Measurements from ENCODE around the gene SEPTIN3. TPM values are rescaled to one million over a fixed set of nuclear protein-coding genes. Genes with fewer than 3 reads are reported as not detected.

The SEPTIN3 gene
- total and polyA plus RNA-seq, 7 experiments from 2014 or later: 0.08 to 4.2 (median 0.16) TPM; not detected in 2

- no peak overlapping the region for H3K27ac Mint-ChIP-seq
- H3K4me3 ChIP-seq (ENCODE audit: low read length): peak overlapping the region; percentile 47
- H3K4me1 ChIP-seq (ENCODE audit: control insufficient read depth in 2 of 2, insufficient read depth in 2 of 2, low read length in 2 of 2): peaks cover 0 to 3% of the 10 kb centered on the region in 2 donors
- no peaks in the 10 kb centered on the region for H3K27me3 ChIP-seq (ENCODE audit: control insufficient read depth in 2 of 2, insufficient read depth in 2 of 2, low read length in 2 of 2)
- DNase-seq (peak in 3 of 9 donors; percentile 13 to 17 (median 16)), ATAC-seq (peak; percentile 28)
- H3K36me3 Mint-ChIP-seq: no peaks in the 10 kb centered on the region
- H3K27ac ChIP-seq (ENCODE audit: low read depth, low read length): no peak overlapping the region
- intact Hi-C loops (cut with micrococcal nuclease): loop anchor here in 1 of 2 donors (2.0 kb wide), 1 partner anchor 22 kb away; the partner anchor contains the start of gene WBP2NL
- H3K36me3 ChIP-seq (ENCODE audit: control insufficient read depth in 2 of 3, insufficient read depth in 3 of 3, low read length in 3 of 3): no peaks in the 10 kb centered on the region
- POLR2A ChIA-PET: interaction anchor here (0.6 kb wide), 1 partner anchor 982 kb away, joined by 4 read pairs; no protein-coding TSS in a partner anchor
- peaks cover 18 to 53% (median 28%) of the 10 kb centered on the region in 5 donors for H3K27me3 Mint-ChIP-seq
- no peaks in the 10 kb centered on the region for H3K9me3 ChIP-seq (ENCODE audit: control insufficient read depth in 2 of 3, low read length in 3 of 3)
- H3K4me3 Mint-ChIP-seq: peak overlapping the region; percentile 60 to 76 (median 70)
- H3K9me3 Mint-ChIP-seq: no peaks in the 10 kb centered on the region
- H3K4me1 Mint-ChIP-seq: peaks cover 1 to 14% (median 5%) of the 10 kb centered on the region in 7 donors
- CTCF ChIA-PET: no interaction called here
Observed at GRCh38 chr22:41976961-41977566, 7.8 kb downstream of the SEPTIN3 start.

- CTCF ChIA-PET: no interaction called here
- intact Hi-C loops (cut with micrococcal nuclease): no loop called here
- DNase-seq: no peak
Observed at GRCh38 chr22:41978732-41979131, 9.5 kb downstream of the SEPTIN3 start.

GRCh38 chr22:41979423-41980250 is 10.4 kb downstream of the SEPTIN3 start:
- ATAC-seq: no peak
- intact Hi-C loops (cut with micrococcal nuclease): no loop called here
- H3K4me3 Mint-ChIP-seq: peak overlapping the region in 1 of 10 donors; percentile 29
- Histone ChIP-seq H3K27me3 (ENCODE audit: control insufficient read depth in 2 of 2, insufficient read depth in 2 of 2, low read length in 2 of 2) (no peaks in the 10 kb centered on the region), H3K36me3 (ENCODE audit: control insufficient read depth in 2 of 3, insufficient read depth in 3 of 3, low read length in 3 of 3) (no peaks in the 10 kb centered on the region), H3K4me1 (ENCODE audit: control insufficient read depth in 2 of 2, insufficient read depth in 2 of 2, low read length in 2 of 2) (peaks cover 0 to 3% of the 10 kb centered on the region in 2 donors), H3K4me3 (ENCODE audit: low read length) (no peak overlapping the region), H3K9me3 (ENCODE audit: control insufficient read depth in 2 of 3, low read length in 3 of 3) (no peaks in the 10 kb centered on the region), H3K27ac (ENCODE audit: low read depth, low read length) (no peak overlapping the region)
- H3K4me1 Mint-ChIP-seq: peaks cover 1 to 14% (median 5%) of the 10 kb centered on the region in 7 donors
- H3K36me3 Mint-ChIP-seq: no peaks in the 10 kb centered on the region
- CTCF ChIA-PET: interaction anchor here (0.6 to 1.2 kb wide), 2 partner anchors 12 to 28 kb away, joined by 3 read pairs; partner anchors contain the start of gene SMIM45
- H3K9me3 Mint-ChIP-seq: no peaks in the 10 kb centered on the region
- no peak for DNase-seq
- H3K27ac Mint-ChIP-seq: no peak overlapping the region
- POLR2A ChIA-PET: interaction anchor here (0.6 to 1.0 kb wide), 2 partner anchors 63 to 193 kb away, joined by 3 read pairs; no protein-coding TSS in a partner anchor
- peaks cover 12 to 37% (median 19%) of the 10 kb centered on the region in 5 donors for H3K27me3 Mint-ChIP-seq

More at GRCh38 chr22:41978732-41979131, 9.5 kb downstream of the SEPTIN3 start:
- peak overlapping the region in 1 of 9 donors; percentile 68 for H3K27ac Mint-ChIP-seq
- no peaks in the 10 kb centered on the region for H3K9me3 Mint-ChIP-seq
- Histone ChIP-seq H3K27ac (ENCODE audit: low read depth, low read length) (no peak overlapping the region), H3K4me1 (ENCODE audit: control insufficient read depth in 2 of 2, insufficient read depth in 2 of 2, low read length in 2 of 2) (peaks cover 0 to 3% of the 10 kb centered on the region in 2 donors), H3K4me3 (ENCODE audit: low read length) (no peak overlapping the region), H3K27me3 (ENCODE audit: control insufficient read depth in 2 of 2, insufficient read depth in 2 of 2, low read length in 2 of 2) (no peaks in the 10 kb centered on the region), H3K9me3 (ENCODE audit: control insufficient read depth in 2 of 3, low read length in 3 of 3) (no peaks in the 10 kb centered on the region), H3K36me3 (ENCODE audit: control insufficient read depth in 2 of 3, insufficient read depth in 3 of 3, low read length in 3 of 3) (no peaks in the 10 kb centered on the region)
- H3K36me3 Mint-ChIP-seq: no peaks in the 10 kb centered on the region
- ATAC-seq: no peak
- H3K4me1 Mint-ChIP-seq: peaks cover 1 to 14% (median 5%) of the 10 kb centered on the region in 7 donors
- peak overlapping the region in 4 of 10 donors; percentile 13 to 41 (median 22) for H3K4me3 Mint-ChIP-seq
- POLR2A ChIA-PET: no interaction called here
- H3K27me3 Mint-ChIP-seq: peaks cover 12 to 44% (median 19%) of the 10 kb centered on the region in 5 donors

- POLR2A ChIA-PET: no interaction called here
Observed at GRCh38 chr22:41982865-41983264, 13.6 kb downstream of the SEPTIN3 start.

GRCh38 chr22:41983513-41984405 is 14.5 kb downstream of the SEPTIN3 start:
- Mint-ChIP-seq H3K36me3 (no peaks in the 10 kb centered on the region), H3K4me3 (no peak overlapping the region), H3K27ac (peak overlapping the region in 1 of 9 donors; percentile 2), H3K4me1 (peaks cover 0 to 1% (median 0%) of the 10 kb centered on the region in 7 donors), H3K27me3 (peaks cover 0 to 4% (median 0%) of the 10 kb centered on the region in 5 donors), H3K9me3 (no peaks in the 10 kb centered on the region)
- intact Hi-C loops (cut with micrococcal nuclease): no loop called here
- Histone ChIP-seq H3K9me3 (ENCODE audit: control insufficient read depth in 2 of 3, low read length in 3 of 3) (no peaks in the 10 kb centered on the region), H3K4me1 (ENCODE audit: control insufficient read depth in 2 of 2, insufficient read depth in 2 of 2, low read length in 2 of 2) (no peaks in the 10 kb centered on the region), H3K4me3 (ENCODE audit: low read length) (no peak overlapping the region), H3K27me3 (ENCODE audit: control insufficient read depth in 2 of 2, insufficient read depth in 2 of 2, low read length in 2 of 2) (no peaks in the 10 kb centered on the region), H3K36me3 (ENCODE audit: control insufficient read depth in 2 of 3, insufficient read depth in 3 of 3, low read length in 3 of 3) (no peaks in the 10 kb centered on the region), H3K27ac (ENCODE audit: low read depth, low read length) (no peak overlapping the region)
- DNase-seq (no peak), ATAC-seq (no peak)
- POLR2A ChIA-PET: no interaction called here
- CTCF ChIA-PET: no interaction called here

More at GRCh38 chr22:41982865-41983264, 13.6 kb downstream of the SEPTIN3 start:
- CTCF ChIA-PET: no interaction called here
- no peak for DNase-seq
- intact Hi-C loops (cut with micrococcal nuclease): no loop called here
- no peaks in the 10 kb centered on the region for H3K36me3 ChIP-seq (ENCODE audit: control insufficient read depth in 2 of 3, insufficient read depth in 3 of 3, low read length in 3 of 3)
- ATAC-seq: no peak
- Mint-ChIP-seq H3K4me1 (peaks cover 0 to 4% (median 0%) of the 10 kb centered on the region in 7 donors), H3K27ac (no peak overlapping the region), H3K9me3 (no peaks in the 10 kb centered on the region), H3K36me3 (no peaks in the 10 kb centered on the region), H3K27me3 (peaks cover 0 to 12% (median 6%) of the 10 kb centered on the region in 5 donors), H3K4me3 (no peak overlapping the region)
- no peaks in the 10 kb centered on the region for H3K4me1 ChIP-seq (ENCODE audit: control insufficient read depth in 2 of 2, insufficient read depth in 2 of 2, low read length in 2 of 2)
- no peak overlapping the region for H3K27ac ChIP-seq (ENCODE audit: low read depth, low read length)
- no peaks in the 10 kb centered on the region for H3K27me3 ChIP-seq (ENCODE audit: control insufficient read depth in 2 of 2, insufficient read depth in 2 of 2, low read length in 2 of 2)
- H3K4me3 ChIP-seq (ENCODE audit: low read length): no peak overlapping the region
- no peaks in the 10 kb centered on the region for H3K9me3 ChIP-seq (ENCODE audit: control insufficient read depth in 2 of 3, low read length in 3 of 3)

- no peak overlapping the region for H3K27ac Mint-ChIP-seq
- Histone ChIP-seq H3K27me3 (ENCODE audit: control insufficient read depth in 2 of 2, insufficient read depth in 2 of 2, low read length in 2 of 2) (no peaks in the 10 kb centered on the region), H3K9me3 (ENCODE audit: control insufficient read depth in 2 of 3, low read length in 3 of 3) (no peaks in the 10 kb centered on the region), H3K4me1 (ENCODE audit: control insufficient read depth in 2 of 2, insufficient read depth in 2 of 2, low read length in 2 of 2) (no peaks in the 10 kb centered on the region), H3K4me3 (ENCODE audit: low read length) (no peak overlapping the region), H3K36me3 (ENCODE audit: control insufficient read depth in 2 of 3, insufficient read depth in 3 of 3, low read length in 3 of 3) (no peaks in the 10 kb centered on the region), H3K27ac (ENCODE audit: low read depth, low read length) (no peak overlapping the region)
- H3K36me3 Mint-ChIP-seq: no peaks in the 10 kb centered on the region
- peaks cover 0 to 4% (median 0%) of the 10 kb centered on the region in 5 donors for H3K27me3 Mint-ChIP-seq
- H3K9me3 Mint-ChIP-seq: no peaks in the 10 kb centered on the region
- DNase-seq (no peak), ATAC-seq (no peak)
- H3K4me3 Mint-ChIP-seq: no peak overlapping the region
- POLR2A ChIA-PET: interaction anchor here (0.5 to 1.1 kb wide), 2 partner anchors 24 to 93 kb away, joined by 3 to 5 read pairs; no protein-coding TSS in a partner anchor
- CTCF ChIA-PET: no interaction called here
- intact Hi-C loops (cut with micrococcal nuclease): no loop called here
- H3K4me1 Mint-ChIP-seq: no peaks in the 10 kb centered on the region
Observed at GRCh38 chr22:41987276-41987675, 18.0 kb downstream of the SEPTIN3 start.

All from naive thymus-derived CD4-positive, alpha-beta T cell (primary cell).